Measurements from ENCODE around the gene CYP26B1. TPM values are rescaled to one million over a fixed set of nuclear protein-coding genes. Genes with fewer than 3 reads are reported as not detected.

CYP26B1 gene
- total RNA-seq, 1 experiment from 2014 or later = 0.42 TPM

GRCh38 chr2:72144274-72144631 lies 3.4 kb downstream of the CYP26B1 start:
- Mint-ChIP-seq H3K36me3 (no peaks in the 10 kb centered on the region), H3K9me3 (no peaks in the 10 kb centered on the region), H3K27ac (no peak overlapping the region), H3K4me3 (peak overlapping the region; percentile 67), H3K4me1 (peaks cover 35% of the 10 kb centered on the region), H3K27me3 (ENCODE audit: low read depth) (peaks cover 95% of the 10 kb centered on the region)
- TF ChIP-seq FOXP4 (CRISPR knock-in tag; IDR thresholded peaks at IDR 0.05) (0 out of 2 replicates have a peak, but pooled peaks have one; percentile 2), PRRX2 (CRISPR knock-in tag; IDR thresholded peaks at IDR 0.05) (no peak)
- POLR2A ChIA-PET = no interaction called here
- ATAC-seq (no peak), DNase-seq (ENCODE audit: low spot score) (no peak)
- CTCF ChIA-PET = no interaction called here

- ATAC-seq (no peak), DNase-seq (ENCODE audit: low spot score) (no peak)
- TF ChIP-seq ZBTB21 (CRISPR knock-in tag; IDR thresholded peaks at IDR 0.05; ENCODE audit: borderline replicate concordance) (no peak), IRF2 (CRISPR knock-in tag; IDR thresholded peaks at IDR 0.05; ENCODE audit: borderline replicate concordance, low read depth) (no peak), FOXP4 (CRISPR knock-in tag; IDR thresholded peaks at IDR 0.05) (peak; percentile 42; the same call in 1 of the 2 replicates), SMAD3 (CRISPR knock-in tag; IDR thresholded peaks at IDR 0.05; ENCODE audit: borderline replicate concordance) (no peak), SMAD4 (CRISPR knock-in tag; IDR thresholded peaks at IDR 0.05) (peak; percentile 42; the same call in 1 of the 2 replicates), ZNF512 (CRISPR knock-in tag; IDR thresholded peaks at IDR 0.05; ENCODE audit: borderline replicate concordance) (no peak), RORB (CRISPR knock-in tag; IDR thresholded peaks at IDR 0.05) (no peak), MAX (CRISPR knock-in tag; IDR thresholded peaks at IDR 0.05) (peak; percentile 41; the same call in 1 of the 2 replicates), SP1 (CRISPR knock-in tag; conservative IDR thresholded peaks at IDR 0.05) (0 out of 2 replicates have a peak, but pooled peaks have one; percentile 19), JUN (CRISPR knock-in tag; IDR thresholded peaks at IDR 0.05) (no peak), FOXK1 (CRISPR knock-in tag; IDR thresholded peaks at IDR 0.05) (peak; percentile 37; the same call in 1 of the 2 replicates), ARID4B (CRISPR knock-in tag; IDR thresholded peaks at IDR 0.05; ENCODE audit: borderline replicate concordance) (0 out of 2 replicates have a peak, but pooled peaks have one; percentile 53), EMX1 (CRISPR knock-in tag; IDR thresholded peaks at IDR 0.05) (no peak), FOXP1 (CRISPR knock-in tag; IDR thresholded peaks at IDR 0.05; ENCODE audit: borderline replicate concordance) (peak; percentile 49; the same call in 1 of the 2 replicates), TEAD4 (CRISPR knock-in tag; IDR thresholded peaks at IDR 0.05) (0 out of 2 replicates have a peak, but pooled peaks have one; percentile 20)
- H3K27me3 Mint-ChIP-seq (ENCODE audit: low read depth) = peaks cover 93% of the 10 kb centered on the region
- peaks cover 32% of the 10 kb centered on the region for H3K4me1 Mint-ChIP-seq
- peak overlapping the region; percentile 67 for H3K4me3 Mint-ChIP-seq
- no peaks in the 10 kb centered on the region for H3K36me3 Mint-ChIP-seq
- H3K9me3 Mint-ChIP-seq = no peaks in the 10 kb centered on the region
- ChIA-PET POLR2A (no interaction called here), CTCF (no interaction called here)
- H3K27ac Mint-ChIP-seq = no peak overlapping the region
Measured at GRCh38 chr2:72143441-72144273, 4.0 kb downstream of the CYP26B1 start.

Measured in WTC11 (cell line).